Measurements from ENCODE around the gene CTTNBP2.

CTTNBP2 gene

DNA sequence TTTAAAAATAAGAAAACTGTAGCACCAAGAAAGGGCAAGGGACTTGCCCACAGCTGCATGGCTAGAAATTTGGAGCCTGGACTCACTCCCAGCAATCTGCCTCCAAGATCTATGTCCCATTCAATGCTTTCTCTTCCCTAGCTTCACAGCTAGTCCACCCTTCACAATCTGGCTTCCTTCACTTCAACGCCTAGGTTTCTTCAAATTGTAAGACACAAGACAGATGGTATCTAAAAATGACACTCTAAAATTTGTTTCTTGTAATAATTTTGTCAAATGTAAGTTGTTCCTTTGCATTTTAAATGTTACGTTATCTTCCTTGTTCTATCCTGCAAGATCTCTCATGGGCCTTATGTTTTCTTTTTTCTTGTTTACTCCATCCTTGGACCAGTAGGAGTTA, 48.6 kb downstream of the CTTNBP2 start:
- TF ChIP-seq, protein P1, sequence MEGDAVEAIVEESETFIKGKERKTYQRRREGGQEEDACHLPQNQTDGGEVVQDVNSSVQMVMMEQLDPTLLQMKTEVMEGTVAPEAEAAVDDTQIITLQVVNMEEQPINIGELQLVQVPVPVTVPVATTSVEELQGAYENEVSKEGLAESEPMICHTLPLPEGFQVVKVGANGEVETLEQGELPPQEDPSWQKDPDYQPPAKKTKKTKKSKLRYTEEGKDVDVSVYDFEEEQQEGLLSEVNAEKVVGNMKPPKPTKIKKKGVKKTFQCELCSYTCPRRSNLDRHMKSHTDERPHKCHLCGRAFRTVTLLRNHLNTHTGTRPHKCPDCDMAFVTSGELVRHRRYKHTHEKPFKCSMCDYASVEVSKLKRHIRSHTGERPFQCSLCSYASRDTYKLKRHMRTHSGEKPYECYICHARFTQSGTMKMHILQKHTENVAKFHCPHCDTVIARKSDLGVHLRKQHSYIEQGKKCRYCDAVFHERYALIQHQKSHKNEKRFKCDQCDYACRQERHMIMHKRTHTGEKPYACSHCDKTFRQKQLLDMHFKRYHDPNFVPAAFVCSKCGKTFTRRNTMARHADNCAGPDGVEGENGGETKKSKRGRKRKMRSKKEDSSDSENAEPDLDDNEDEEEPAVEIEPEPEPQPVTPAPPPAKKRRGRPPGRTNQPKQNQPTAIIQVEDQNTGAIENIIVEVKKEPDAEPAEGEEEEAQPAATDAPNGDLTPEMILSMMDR (IDR thresholded peaks at IDR 0.05): no peak
- no peaks in the 10 kb centered on the region for H3K9me3 ChIP-seq
- no peaks in the 10 kb centered on the region for H3K4me1 ChIP-seq (ENCODE audit: control insufficient read depth in 1 of 2, insufficient read depth in 1 of 2, low read depth in 1 of 2, low read length in 1 of 2)
- no peaks in the 10 kb centered on the region for H3K36me3 ChIP-seq
- H3K4me3 ChIP-seq (ENCODE audit: low read depth in 1 of 2, low read length in 1 of 2): no peak overlapping the region
- H3K27ac ChIP-seq: no peak overlapping the region
- no peaks in the 10 kb centered on the region for H3K27me3 ChIP-seq

DNA sequence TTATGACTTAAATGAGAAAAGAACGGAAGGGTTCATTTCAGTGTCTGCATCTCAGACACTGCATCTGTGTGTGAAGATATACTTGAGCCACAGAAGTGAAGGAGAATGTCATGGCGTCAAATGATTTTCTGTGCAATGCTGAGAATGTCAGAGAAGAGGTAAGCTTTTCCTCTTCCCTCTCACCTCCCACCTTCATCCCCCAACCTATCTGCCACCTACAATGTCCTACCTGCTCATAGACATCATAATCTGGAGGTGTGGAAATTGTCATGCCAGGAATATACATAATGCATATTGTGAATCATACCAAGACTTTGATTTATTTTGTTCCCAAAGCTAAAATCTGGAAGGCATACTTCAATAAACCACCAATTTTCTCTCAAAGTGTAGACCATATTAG, 53.7 kb downstream of the CTTNBP2 start:
- Histone ChIP-seq H3K27ac (no peak overlapping the region), H3K4me1 (ENCODE audit: control insufficient read depth in 1 of 2, insufficient read depth in 1 of 2, low read depth in 1 of 2, low read length in 1 of 2) (no peaks in the 10 kb centered on the region), H3K27me3 (peaks cover 4% of the 10 kb centered on the region), H3K4me3 (ENCODE audit: low read depth in 1 of 2, low read length in 1 of 2) (no peak overlapping the region), H3K9me3 (no peaks in the 10 kb centered on the region), H3K36me3 (no peaks in the 10 kb centered on the region)
- TF ChIP-seq, protein P1 (IDR thresholded peaks at IDR 0.05): no peak

DNA sequence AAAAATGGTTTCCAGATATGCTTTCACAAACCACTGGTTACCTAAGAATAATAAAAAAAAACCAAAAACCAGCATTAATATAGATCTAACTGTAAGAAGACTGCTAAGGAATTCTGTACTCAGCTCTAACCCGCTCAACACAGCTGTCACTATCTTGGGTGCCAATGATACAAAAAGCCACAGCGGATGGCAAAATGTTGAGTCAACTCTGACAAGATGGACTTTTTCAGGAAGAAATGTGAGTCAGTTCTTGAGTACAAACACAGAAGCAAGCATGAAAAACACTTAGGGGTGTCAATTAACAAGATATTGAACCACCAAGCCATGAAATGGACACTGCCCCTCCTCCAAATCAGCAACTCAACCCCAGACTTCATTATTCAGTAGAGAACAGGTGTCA, 55.0 kb downstream of the CTTNBP2 start:
- Histone ChIP-seq H3K4me3 (ENCODE audit: low read depth in 1 of 2, low read length in 1 of 2) (no peak overlapping the region), H3K27me3 (peaks cover 4% of the 10 kb centered on the region), H3K27ac (no peak overlapping the region), H3K4me1 (ENCODE audit: control insufficient read depth in 1 of 2, insufficient read depth in 1 of 2, low read depth in 1 of 2, low read length in 1 of 2) (no peaks in the 10 kb centered on the region), H3K36me3 (no peaks in the 10 kb centered on the region), H3K9me3 (no peaks in the 10 kb centered on the region)
- TF ChIP-seq, protein P1 (IDR thresholded peaks at IDR 0.05): no peak

DNA sequence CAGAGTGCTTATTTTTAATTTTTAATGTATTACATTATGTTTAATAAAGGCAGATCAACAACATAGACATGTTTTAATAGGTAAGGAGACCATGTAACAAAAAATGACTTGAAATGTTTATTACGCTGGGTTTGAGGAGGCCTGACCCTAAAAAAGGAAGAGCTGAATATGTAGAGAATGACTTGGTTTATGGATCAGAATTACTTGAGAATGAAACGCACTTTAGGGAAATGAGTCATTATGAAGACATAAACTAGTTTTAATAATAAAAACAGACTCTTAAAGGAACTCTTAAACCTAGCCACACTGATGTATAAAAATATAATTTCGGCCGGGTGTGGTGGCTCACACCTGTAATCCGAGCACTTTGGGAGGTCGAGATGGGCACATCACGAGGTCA, 56.5 kb downstream of the CTTNBP2 start:
- no peaks in the 10 kb centered on the region for H3K36me3 ChIP-seq
- no peak overlapping the region for H3K27ac ChIP-seq
- peaks cover 4% of the 10 kb centered on the region for H3K27me3 ChIP-seq
- no peaks in the 10 kb centered on the region for H3K9me3 ChIP-seq
- no peaks in the 10 kb centered on the region for H3K4me1 ChIP-seq (ENCODE audit: control insufficient read depth in 1 of 2, insufficient read depth in 1 of 2, low read depth in 1 of 2, low read length in 1 of 2)
- TF ChIP-seq, protein P1 (IDR thresholded peaks at IDR 0.05): no peak
- H3K4me3 ChIP-seq (ENCODE audit: low read depth in 1 of 2, low read length in 1 of 2): no peak overlapping the region

DNA sequence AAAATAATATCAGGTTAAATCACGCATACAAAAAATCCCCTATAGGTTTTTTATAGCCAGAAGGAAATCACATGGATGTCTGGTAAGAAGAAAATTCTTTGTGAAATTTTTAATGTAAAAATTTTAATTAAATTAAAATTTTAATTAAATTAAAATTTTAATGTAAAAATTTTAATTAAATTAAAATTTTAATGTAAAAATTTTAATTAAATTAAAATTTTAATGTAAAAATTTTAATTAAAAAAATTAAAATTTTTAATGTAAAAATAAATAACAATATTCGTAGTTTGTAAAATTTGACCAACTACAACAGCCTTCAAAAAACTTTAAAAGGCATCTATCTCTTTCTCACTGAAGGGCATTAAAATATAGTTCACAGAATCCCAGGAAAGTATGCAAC, 61.5 kb downstream of the CTTNBP2 start:
- Histone ChIP-seq H3K36me3 (no peaks in the 10 kb centered on the region), H3K4me1 (ENCODE audit: control insufficient read depth in 1 of 2, insufficient read depth in 1 of 2, low read depth in 1 of 2, low read length in 1 of 2) (no peaks in the 10 kb centered on the region), H3K27me3 (no peaks in the 10 kb centered on the region), H3K4me3 (ENCODE audit: low read depth in 1 of 2, low read length in 1 of 2) (no peak overlapping the region), H3K27ac (no peak overlapping the region), H3K9me3 (no peaks in the 10 kb centered on the region)
- TF ChIP-seq, protein P1 (IDR thresholded peaks at IDR 0.05): no peak
